ENCODE data around the gene ONECUT3. TPM values are rescaled to one million over a fixed set of nuclear protein-coding genes. Genes with fewer than 3 reads are reported as not detected.
A peak's percentile ranks its signal among the peaks of the same experiment; 100 is the strongest.

The ONECUT3 gene
- total RNA-seq, 1 donor from 2014 or later, result 0.09 TPM

DNA sequence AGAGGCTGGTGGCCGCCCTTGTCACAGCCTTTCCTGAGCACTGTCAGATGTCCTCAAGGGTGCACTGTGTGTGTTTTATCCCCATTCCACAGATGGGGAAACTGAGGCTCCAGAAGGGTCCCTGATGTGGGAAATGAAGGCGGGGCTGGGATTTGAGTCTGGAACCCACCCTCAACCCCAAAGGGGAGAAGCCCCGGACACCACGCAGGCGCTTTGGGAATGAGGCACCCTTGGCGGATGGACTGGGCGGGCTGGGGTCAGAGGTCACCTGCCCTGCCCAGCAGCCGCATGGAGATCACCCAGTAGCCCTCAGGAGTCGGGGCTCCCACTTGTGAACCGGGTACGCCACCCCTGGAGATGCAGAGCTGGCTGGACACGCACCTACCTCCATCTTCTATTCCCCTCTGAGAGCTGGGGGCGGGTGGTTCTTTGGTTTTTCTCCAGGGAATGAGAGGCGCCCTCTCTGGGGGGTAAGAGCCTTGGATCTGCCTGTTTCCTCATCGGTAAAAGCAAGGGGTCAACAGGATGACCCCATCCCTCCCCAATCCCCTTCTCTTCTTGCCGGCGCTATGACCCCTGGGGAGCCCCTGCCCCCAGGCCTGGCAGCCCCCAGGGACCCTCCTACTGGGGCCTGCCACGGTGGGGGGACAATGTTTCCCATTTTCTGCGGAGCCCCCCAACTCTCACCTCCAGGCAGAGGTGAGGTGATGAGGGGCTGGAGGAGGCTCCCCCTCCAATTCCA, 8.3 kb upstream of the ONECUT3 start:
- Histone ChIP-seq H3K79me2 (ENCODE audit: low read depth) (no peaks in the 10 kb centered on the region), H3K9ac (no peak overlapping the region), H3K4me2 (peak overlapping the region; percentile 54), H4K20me1 (ENCODE audit: low read depth) (peaks cover 25% of the 10 kb centered on the region), H3F3A (ENCODE audit: low read depth) (peaks cover 16% of the 10 kb centered on the region), H3K9me3 (ENCODE audit: low read depth) (no peaks in the 10 kb centered on the region), H3K36me3 (no peaks in the 10 kb centered on the region), H3K27ac (no peak overlapping the region), H3K27me3 (peaks cover 93% of the 10 kb centered on the region), H2AFZ (replicated peaks) (no peak overlapping the region), H3K4me1 (peaks cover 26% of the 10 kb centered on the region), H3K4me3 (peak overlapping the region; percentile 20)
- no peak overlapping the region for H3K27ac Mint-ChIP-seq
- H3K9me3 Mint-ChIP-seq, result peaks cover 3% of the 10 kb centered on the region
- H3K27me3 Mint-ChIP-seq (ENCODE audit: insufficient read depth, low read depth), result peaks cover 36% of the 10 kb centered on the region
- DNase-seq (ENCODE audit: low spot score), result no peak
- H3K4me3 Mint-ChIP-seq, result no peak overlapping the region
- no peaks in the 10 kb centered on the region for H3K36me3 Mint-ChIP-seq
- TF ChIP-seq, protein P1, sequence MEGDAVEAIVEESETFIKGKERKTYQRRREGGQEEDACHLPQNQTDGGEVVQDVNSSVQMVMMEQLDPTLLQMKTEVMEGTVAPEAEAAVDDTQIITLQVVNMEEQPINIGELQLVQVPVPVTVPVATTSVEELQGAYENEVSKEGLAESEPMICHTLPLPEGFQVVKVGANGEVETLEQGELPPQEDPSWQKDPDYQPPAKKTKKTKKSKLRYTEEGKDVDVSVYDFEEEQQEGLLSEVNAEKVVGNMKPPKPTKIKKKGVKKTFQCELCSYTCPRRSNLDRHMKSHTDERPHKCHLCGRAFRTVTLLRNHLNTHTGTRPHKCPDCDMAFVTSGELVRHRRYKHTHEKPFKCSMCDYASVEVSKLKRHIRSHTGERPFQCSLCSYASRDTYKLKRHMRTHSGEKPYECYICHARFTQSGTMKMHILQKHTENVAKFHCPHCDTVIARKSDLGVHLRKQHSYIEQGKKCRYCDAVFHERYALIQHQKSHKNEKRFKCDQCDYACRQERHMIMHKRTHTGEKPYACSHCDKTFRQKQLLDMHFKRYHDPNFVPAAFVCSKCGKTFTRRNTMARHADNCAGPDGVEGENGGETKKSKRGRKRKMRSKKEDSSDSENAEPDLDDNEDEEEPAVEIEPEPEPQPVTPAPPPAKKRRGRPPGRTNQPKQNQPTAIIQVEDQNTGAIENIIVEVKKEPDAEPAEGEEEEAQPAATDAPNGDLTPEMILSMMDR (IDR thresholded peaks at IDR 0.05), result no peak
- TF ChIP-seq EZH2phosphoT487 (IDR thresholded peaks at IDR 0.05), result no peak
- peak; percentile 47 for TF ChIP-seq EZH2 (IDR thresholded peaks at IDR 0.05)
- H3K4me1 Mint-ChIP-seq, result peaks cover 5% of the 10 kb centered on the region

DNA sequence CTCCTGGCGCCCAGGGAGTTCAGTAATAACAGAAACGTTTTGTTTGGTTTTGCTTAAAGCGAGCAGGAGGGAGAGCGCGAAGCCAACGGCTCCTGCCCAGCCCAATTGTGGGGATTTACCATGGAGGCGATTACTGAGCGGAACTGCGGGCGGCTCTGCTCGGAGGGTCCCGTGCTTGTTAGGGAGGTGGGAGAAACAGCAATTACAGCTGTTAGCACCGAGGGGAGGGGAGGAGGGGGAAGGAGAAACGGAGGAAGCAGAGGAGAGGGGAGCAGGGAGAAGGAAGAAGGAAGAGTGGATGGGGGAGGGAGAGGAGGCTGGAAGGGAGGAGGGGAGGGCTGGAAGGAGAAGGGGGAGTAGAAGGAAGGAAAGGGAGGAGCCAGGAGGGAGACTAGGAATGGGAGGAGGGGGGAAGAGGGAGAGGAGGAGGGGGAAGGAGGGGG, 7.7 kb upstream of the ONECUT3 start:
- Mint-ChIP-seq H3K4me1 (peaks cover 5% of the 10 kb centered on the region), H3K27me3 (ENCODE audit: insufficient read depth, low read depth) (peaks cover 40% of the 10 kb centered on the region), H3K36me3 (no peaks in the 10 kb centered on the region), H3K27ac (no peak overlapping the region), H3K9me3 (no peaks in the 10 kb centered on the region), H3K4me3 (peak overlapping the region; percentile 13)
- Histone ChIP-seq H3F3A (ENCODE audit: low read depth) (peaks cover 16% of the 10 kb centered on the region), H3K79me2 (ENCODE audit: low read depth) (no peaks in the 10 kb centered on the region), H3K4me1 (peaks cover 26% of the 10 kb centered on the region), H3K36me3 (no peaks in the 10 kb centered on the region), H3K4me2 (peak overlapping the region; percentile 54), H3K27me3 (peaks cover 93% of the 10 kb centered on the region), H2AFZ (replicated peaks) (no peak overlapping the region), H3K9me3 (ENCODE audit: low read depth) (no peaks in the 10 kb centered on the region), H3K9ac (no peak overlapping the region), H3K27ac (no peak overlapping the region), H4K20me1 (ENCODE audit: low read depth) (peaks cover 31% of the 10 kb centered on the region), H3K4me3 (peak overlapping the region; percentile 20)
- peak; percentile 60 for DNase-seq (ENCODE audit: low spot score)
- TF ChIP-seq, protein P1 (IDR thresholded peaks at IDR 0.05), result no peak
- TF ChIP-seq EZH2phosphoT487 (IDR thresholded peaks at IDR 0.05) (no peak), EZH2 (IDR thresholded peaks at IDR 0.05) (no peak)

DNA sequence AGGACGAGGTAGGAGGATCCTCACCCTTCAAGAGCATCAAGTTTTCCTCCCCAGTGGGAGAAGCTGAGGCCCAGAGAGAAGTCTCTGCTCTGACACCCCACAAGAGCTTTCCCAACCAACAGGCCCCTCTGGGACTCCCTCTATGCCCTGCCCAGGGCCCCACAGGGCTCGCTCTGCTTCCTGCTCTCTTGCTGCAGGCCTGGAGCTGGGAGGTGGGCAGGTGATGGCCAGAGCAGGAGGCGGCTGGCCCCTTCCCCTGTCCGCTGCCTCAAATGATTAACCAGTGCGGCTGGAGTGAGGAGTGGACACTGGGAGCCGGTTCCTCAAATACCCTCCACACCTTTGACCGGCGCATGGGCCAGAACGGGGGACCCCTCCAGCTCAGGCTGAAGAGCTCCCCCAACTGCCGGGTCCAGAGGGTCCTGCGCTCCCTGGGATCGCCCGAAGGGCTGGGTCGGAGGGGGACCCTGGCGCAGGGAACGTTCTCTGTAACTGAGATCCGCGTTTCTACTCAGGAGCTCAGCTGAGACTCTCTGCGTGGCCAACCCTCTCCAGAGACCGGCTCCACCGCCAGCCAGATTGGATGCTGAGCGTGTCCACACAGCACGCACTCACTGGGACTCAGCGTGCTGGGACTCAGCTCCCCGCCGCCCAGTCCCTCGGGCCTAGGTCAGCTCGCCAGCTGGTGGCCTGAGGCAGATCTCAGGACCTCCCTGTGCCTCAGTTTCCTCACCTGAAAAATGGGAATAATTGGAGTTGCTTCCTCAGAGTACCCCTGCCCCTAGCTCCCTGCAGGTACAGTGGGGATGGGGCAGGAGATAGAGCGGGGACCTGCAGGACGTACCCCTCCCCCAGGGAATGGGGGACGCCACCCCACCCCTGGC, 6.7 kb upstream of the ONECUT3 start:
- no peak overlapping the region for H3K27ac ChIP-seq
- H3K27ac Mint-ChIP-seq, result no peak overlapping the region
- no peak overlapping the region for H3K4me2 ChIP-seq
- peaks cover 48% of the 10 kb centered on the region for H3K27me3 Mint-ChIP-seq (ENCODE audit: insufficient read depth, low read depth)
- no peak overlapping the region for H3K4me3 ChIP-seq
- H3K4me1 Mint-ChIP-seq, result peaks cover 5% of the 10 kb centered on the region
- H3K79me2 ChIP-seq (ENCODE audit: low read depth), result no peaks in the 10 kb centered on the region
- peaks cover 16% of the 10 kb centered on the region for H3F3A ChIP-seq (ENCODE audit: low read depth)
- H2AFZ ChIP-seq (replicated peaks), result no peak overlapping the region
- peaks cover 98% of the 10 kb centered on the region for H3K27me3 ChIP-seq
- H4K20me1 ChIP-seq (ENCODE audit: low read depth), result peaks cover 42% of the 10 kb centered on the region
- H3K36me3 ChIP-seq, result no peaks in the 10 kb centered on the region
- H3K9me3 ChIP-seq (ENCODE audit: low read depth), result no peaks in the 10 kb centered on the region
- no peaks in the 10 kb centered on the region for H3K9me3 Mint-ChIP-seq
- H3K4me1 ChIP-seq, result peaks cover 26% of the 10 kb centered on the region
- no peak overlapping the region for H3K4me3 Mint-ChIP-seq
- no peak for DNase-seq (ENCODE audit: low spot score)
- H3K36me3 Mint-ChIP-seq, result no peaks in the 10 kb centered on the region
- peak; percentile 82 for TF ChIP-seq EZH2phosphoT487 (IDR thresholded peaks at IDR 0.05)
- TF ChIP-seq, protein P1 (IDR thresholded peaks at IDR 0.05), result no peak
- peak; percentile 13 for TF ChIP-seq EZH2 (IDR thresholded peaks at IDR 0.05)
- no peak overlapping the region for H3K9ac ChIP-seq
